Thyroid gland (tissue), 4 donors: ENCODE results near the gene IBTK. TPM values are rescaled to one million over a fixed set of nuclear protein-coding genes. Genes with fewer than 3 reads are reported as not detected.

ENCODE experiments used
- DNase-seq, 2 donors: peaks; one replicate each; pipeline ENCODE4 v3.0.0-alpha.2; 2019
- H3K27ac ChIP-seq, 3 donors: fragments of 200-600 bp; sonication (generic); 1 replicate in 2 of 3; 2 replicates in 1 of 3; pipeline ENCODE4 v1.5.1; 2016 to 2019; ENCODE audit warnings: mild to moderate bottlenecking in 1 of 3, moderate library complexity in 1 of 3
- H3K27me3 ChIP-seq: fragments of 200-600 bp; sonication (generic); one replicate; pipeline ENCODE4 v1.5.1; 2019
- H3K36me3 ChIP-seq, 2 donors: fragments of 200-600 bp; sonication (generic); one replicate each; pipeline ENCODE4 v1.5.1; 2016 to 2019
- H3K4me1 ChIP-seq, 2 donors: fragments of 200-600 bp; sonication (generic); one replicate each; pipeline ENCODE4 v1.5.1; 2017 to 2019
- H3K4me3 ChIP-seq, 3 donors: fragments of 200-600 bp; sonication (generic); replicated peaks in 1 of 3; 1 replicate in 2 of 3; 2 replicates in 1 of 3; pipeline ENCODE4 v1.5.1; 2016; ENCODE audit warnings: mild to moderate bottlenecking in 1 of 3
- H3K9me3 ChIP-seq: fragments of 200-600 bp; sonication (generic); one replicate; pipeline ENCODE4 v1.5.1; 2017
- CTCF ChIP-seq, 6 experiments: fragments of 200-600 bp in 3 of 6; fragments of 450-650 bp in 3 of 6; sonication (generic) in 3 of 6; IDR thresholded peaks; one replicate each; pipeline ENCODE4 v1.5.1; 2016 to 2019; ENCODE audit warnings: antibody characterized with exemption in 6 of 6, mild to moderate bottlenecking in 2 of 6, inconsistent platforms in 1 of 6, moderate library complexity in 1 of 6
- POLR2A ChIP-seq, 2 donors: fragments of 450-650 bp; IDR thresholded peaks; one replicate each; pipeline ENCODE4 v1.6.1; 2017; ENCODE audit warnings: antibody characterized with exemption in 2 of 2, mild to moderate bottlenecking in 2 of 2, moderate library complexity in 1 of 2
- WGBS, 2 donors: methylation state at CpG; one replicate each; pipeline ENCODE4 v1.1.5; 2017; 5-methylcytosine and 5-hydroxymethylcytosine counted together
- intact Hi-C: fragments of 100-400 bp; cut with DNase I; formaldehyde crosslinking; loops from one replicate; pipeline ENCODE4 v1.15.1; 2023
- total RNA-seq, 4 donors: library from RNA; depleted of rRNA; stranded (reverse); fragments of >200 nt; gene quantifications; one replicate each; pipeline ENCODE4 v1.2.3, GENCODE V29; 2016

Gene IBTK
- total RNA-seq, 4 donors from 2014 or later = 28.4 to 46.1 (median 38.3) TPM

- Histone ChIP-seq H3K4me1 (peaks cover 0 to 9% of the 10 kb centered on the region in 2 donors), H3K27me3 (no peaks in the 10 kb centered on the region), H3K9me3 (no peaks in the 10 kb centered on the region), H3K4me3 (no peak overlapping the region), H3K36me3 (no peaks in the 10 kb centered on the region), H3K27ac (no peak overlapping the region)
- TF ChIP-seq CTCF (IDR thresholded peaks at IDR 0.05) (peak in 5 of 6 experiments; percentile 15 to 50 (median 42)), POLR2A (IDR thresholded peaks at IDR 0.05) (no peak)
- intact Hi-C loops = loop anchor here (10.0 kb wide), 1 partner anchor 803 kb away; no protein-coding TSS in a partner anchor
- DNase-seq = no peak
Observed at GRCh38 chr6:82251942-82252341, 4.4 kb upstream of the IBTK start.

- H3K27me3 ChIP-seq = no peaks in the 10 kb centered on the region
- H3K4me1 ChIP-seq = peaks cover 10 to 17% of the 10 kb centered on the region in 2 donors
- TF ChIP-seq CTCF (IDR thresholded peaks at IDR 0.05) (no peak), POLR2A (IDR thresholded peaks at IDR 0.05) (no peak)
- no peak for DNase-seq
- no peaks in the 10 kb centered on the region for H3K36me3 ChIP-seq
- intact Hi-C loops = loop anchor here (10.0 kb wide), 1 partner anchor 805 kb away; no protein-coding TSS in a partner anchor
- 90 to 92% methylated on average over 12 of the region's 12 CpGs for WGBS, 2 donors
- no peak overlapping the region for H3K4me3 ChIP-seq
- H3K27ac ChIP-seq = no peak overlapping the region
- no peaks in the 10 kb centered on the region for H3K9me3 ChIP-seq
Observed at GRCh38 chr6:82249381-82250253, 2.1 kb upstream of the IBTK start.

- H3K4me1 ChIP-seq = peaks cover 10 to 17% of the 10 kb centered on the region in 2 donors
- H3K4me3 ChIP-seq = peak overlapping the region; percentile 68 to 78 (median 75)
- WGBS, 2 donors = 24 to 35% methylated on average over 10 of the region's 10 CpGs
- DNase-seq = no peak
- TF ChIP-seq CTCF (IDR thresholded peaks at IDR 0.05) (no peak), POLR2A (IDR thresholded peaks at IDR 0.05) (no peak)
- intact Hi-C loops = no loop called here
- peak overlapping the region; percentile 89 to 97 (median 90) for H3K27ac ChIP-seq
- no peaks in the 10 kb centered on the region for H3K9me3 ChIP-seq
- H3K36me3 ChIP-seq = no peaks in the 10 kb centered on the region
- H3K27me3 ChIP-seq = no peaks in the 10 kb centered on the region
Observed at GRCh38 chr6:82248273-82248735, 760 bp upstream of the IBTK start.

GRCh38 chr6:82246802-82247504 lies 591 bp downstream of the IBTK start:
- no peaks in the 10 kb centered on the region for H3K36me3 ChIP-seq
- H3K27me3 ChIP-seq = no peaks in the 10 kb centered on the region
- intact Hi-C loops = no loop called here
- no peaks in the 10 kb centered on the region for H3K9me3 ChIP-seq
- peaks cover 10 to 17% of the 10 kb centered on the region in 2 donors for H3K4me1 ChIP-seq
- peak; percentile 65 to 70 for DNase-seq
- WGBS, 2 donors = 5 to 6% methylated on average over 14 to 17 of the region's 32 CpGs
- peak overlapping the region; percentile 89 to 97 (median 90) for H3K27ac ChIP-seq
- TF ChIP-seq POLR2A (IDR thresholded peaks at IDR 0.05) (no peak), CTCF (IDR thresholded peaks at IDR 0.05) (no peak)
- peak overlapping the region; percentile 68 to 78 (median 75) for H3K4me3 ChIP-seq
